Measurements from ENCODE around the gene DDR1.

DNA sequence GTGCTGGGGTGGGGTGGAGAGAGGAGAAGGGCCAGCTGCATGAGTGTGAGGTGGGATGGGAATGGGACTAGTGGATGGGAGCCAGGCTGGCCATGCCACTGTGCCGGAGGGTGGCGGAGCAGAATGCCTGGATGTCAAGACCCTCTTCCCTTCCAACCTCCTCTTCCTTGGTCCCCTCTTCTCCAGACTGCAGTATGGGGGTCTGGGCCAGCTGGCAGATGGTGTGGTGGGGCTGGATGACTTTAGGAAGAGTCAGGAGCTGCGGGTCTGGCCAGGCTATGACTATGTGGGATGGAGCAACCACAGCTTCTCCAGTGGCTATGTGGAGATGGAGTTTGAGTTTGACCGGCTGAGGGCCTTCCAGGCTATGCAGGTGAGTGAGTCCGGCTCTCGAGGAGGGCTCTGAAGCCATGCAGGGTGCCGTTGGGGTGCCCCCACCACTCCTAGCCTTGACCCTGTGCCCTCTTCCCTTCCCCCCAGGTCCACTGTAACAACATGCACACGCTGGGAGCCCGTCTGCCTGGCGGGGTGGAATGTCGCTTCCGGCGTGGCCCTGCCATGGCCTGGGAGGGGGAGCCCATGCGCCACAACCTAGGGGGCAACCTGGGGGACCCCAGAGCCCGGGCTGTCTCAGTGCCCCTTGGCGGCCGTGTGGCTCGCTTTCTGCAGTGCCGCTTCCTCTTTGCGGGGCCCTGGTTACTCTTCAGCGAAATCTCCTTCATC, 7.7 kb downstream of the DDR1 start:
- TF ChIP-seq, protein P1, sequence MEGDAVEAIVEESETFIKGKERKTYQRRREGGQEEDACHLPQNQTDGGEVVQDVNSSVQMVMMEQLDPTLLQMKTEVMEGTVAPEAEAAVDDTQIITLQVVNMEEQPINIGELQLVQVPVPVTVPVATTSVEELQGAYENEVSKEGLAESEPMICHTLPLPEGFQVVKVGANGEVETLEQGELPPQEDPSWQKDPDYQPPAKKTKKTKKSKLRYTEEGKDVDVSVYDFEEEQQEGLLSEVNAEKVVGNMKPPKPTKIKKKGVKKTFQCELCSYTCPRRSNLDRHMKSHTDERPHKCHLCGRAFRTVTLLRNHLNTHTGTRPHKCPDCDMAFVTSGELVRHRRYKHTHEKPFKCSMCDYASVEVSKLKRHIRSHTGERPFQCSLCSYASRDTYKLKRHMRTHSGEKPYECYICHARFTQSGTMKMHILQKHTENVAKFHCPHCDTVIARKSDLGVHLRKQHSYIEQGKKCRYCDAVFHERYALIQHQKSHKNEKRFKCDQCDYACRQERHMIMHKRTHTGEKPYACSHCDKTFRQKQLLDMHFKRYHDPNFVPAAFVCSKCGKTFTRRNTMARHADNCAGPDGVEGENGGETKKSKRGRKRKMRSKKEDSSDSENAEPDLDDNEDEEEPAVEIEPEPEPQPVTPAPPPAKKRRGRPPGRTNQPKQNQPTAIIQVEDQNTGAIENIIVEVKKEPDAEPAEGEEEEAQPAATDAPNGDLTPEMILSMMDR (IDR thresholded peaks at IDR 0.05; ENCODE audit: low read depth, low read length) = no peak
- no peak for TF ChIP-seq EZH2phosphoT487 (IDR thresholded peaks at IDR 0.05; ENCODE audit: low read depth)

Measured in OCI-LY3 (cell line).